Stimulated activated CD8-positive, alpha-beta memory T cell treated with anti-CD3 and anti-CD28 coated beads, Interleukin-12 subunit alpha, Interleukin-12 subunit beta, amount 100 ng/mL, for 4 hours (primary cell): ENCODE measurements around the gene SMG6.
A peak's percentile ranks its signal among the peaks of the same experiment; 100 is the strongest.
"Not testable (repeated sequence)": the region's sequence is repeated elsewhere in the genome, so short reads cannot be mapped to it uniquely, and the experiment has no call there.

Experiments used
- DNase-seq: peaks from one replicate; pipeline ENCODE4 v3.0.0-alpha.2; 2020; ENCODE audit warnings: low read depth

Gene SMG6

DNA sequence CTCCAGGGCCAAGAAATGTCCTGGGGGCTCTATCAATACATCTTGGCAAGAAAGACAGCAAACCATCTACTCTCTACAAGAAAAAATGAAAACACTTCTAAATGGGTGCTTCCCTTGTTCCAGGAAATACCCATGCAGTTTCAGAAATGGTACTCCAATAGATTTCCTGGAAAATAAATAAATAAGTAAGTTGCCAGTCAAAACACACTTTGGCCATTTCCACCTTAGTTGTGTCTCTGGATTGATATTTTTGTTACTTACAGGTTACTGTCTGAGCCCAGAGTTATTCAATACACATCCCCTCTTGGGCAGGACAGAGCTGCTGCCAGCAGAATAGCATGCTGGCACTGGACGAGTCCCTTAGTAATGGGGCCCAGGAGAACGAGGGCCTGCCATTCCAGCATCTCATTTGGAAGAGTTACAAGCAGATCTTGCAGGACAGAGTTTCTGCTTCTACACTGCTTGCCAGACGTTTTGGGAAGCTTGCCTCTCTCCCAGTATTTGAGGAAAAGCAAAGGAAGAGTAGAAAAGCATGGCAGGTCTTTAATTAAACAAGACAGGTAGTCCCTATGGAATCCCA is 100.5 kb downstream of the SMG6 start:
- no peak for DNase-seq

DNA sequence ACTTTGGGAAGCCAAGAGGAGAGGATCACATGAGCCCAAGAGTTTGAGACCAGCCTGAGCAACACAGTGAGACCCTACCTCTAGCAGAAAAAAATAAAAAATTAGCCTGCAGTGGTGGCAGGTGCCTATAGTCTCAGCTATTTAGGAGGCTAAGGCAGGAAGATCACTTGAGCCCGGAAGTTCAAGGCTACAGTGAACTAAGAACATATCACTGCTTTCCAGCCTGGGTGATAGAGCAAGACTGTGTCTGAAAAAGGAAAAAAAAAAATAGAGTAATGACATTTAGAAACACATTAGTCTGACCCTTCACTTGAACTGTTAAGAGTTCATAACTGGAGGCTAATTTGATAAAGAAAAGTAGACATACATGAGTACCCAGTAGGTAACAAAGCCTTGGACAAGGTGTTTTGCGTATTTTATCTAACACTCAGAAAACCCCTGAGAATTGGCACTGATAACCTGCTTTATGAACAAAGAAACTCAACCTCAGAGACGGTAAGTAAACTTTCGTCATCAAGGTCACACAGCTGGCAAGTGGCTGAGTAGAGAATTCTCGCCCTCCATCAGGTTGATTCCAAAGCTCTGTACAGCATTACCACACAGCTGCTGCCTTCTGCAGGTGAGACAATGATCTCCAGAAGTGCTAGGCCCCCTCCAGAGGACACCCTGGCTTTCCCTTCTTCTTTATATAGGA is 101.1 kb downstream of the SMG6 start:
- DNase-seq = no peak

DNA sequence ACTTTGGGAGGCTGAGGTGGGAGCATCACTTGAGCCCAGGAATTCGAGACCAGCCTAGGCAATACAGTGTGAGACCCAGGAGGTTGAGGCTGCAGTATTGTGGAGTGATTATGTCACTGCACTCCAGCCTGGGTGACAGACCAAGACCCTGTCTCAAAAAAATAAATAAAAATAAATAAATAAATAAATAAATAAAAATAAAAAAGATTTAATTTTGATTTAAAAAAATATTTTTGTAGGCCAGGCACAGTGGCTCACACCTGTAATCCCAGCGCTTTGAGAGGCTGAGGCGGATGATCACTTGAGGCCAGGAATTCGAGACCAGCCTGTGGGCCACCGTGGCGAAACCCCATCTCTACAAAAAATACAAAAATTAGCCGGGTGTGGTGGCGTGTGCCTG is 104.2 kb downstream of the SMG6 start:
- not testable (repeated sequence) for DNase-seq

DNA sequence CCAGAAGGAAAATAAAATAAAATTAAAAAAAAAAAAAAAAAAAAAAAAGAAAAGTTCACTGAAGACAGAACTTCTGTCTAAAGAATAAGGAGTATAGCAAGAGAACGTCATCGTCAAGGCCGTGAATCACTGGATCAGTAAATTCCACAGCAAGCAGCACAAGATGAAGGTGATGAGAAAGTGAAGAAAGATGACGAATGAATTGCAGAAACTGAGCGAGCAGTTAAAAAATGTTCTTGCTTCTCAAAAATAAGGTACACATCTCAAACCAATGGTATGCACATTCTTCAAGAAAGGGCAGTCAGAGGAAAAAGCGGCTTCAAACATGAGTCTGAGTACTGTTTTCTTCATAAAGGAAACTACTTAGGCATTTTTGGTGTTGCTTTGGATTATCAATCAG is 104.7 kb downstream of the SMG6 start:
- no peak for DNase-seq

DNA sequence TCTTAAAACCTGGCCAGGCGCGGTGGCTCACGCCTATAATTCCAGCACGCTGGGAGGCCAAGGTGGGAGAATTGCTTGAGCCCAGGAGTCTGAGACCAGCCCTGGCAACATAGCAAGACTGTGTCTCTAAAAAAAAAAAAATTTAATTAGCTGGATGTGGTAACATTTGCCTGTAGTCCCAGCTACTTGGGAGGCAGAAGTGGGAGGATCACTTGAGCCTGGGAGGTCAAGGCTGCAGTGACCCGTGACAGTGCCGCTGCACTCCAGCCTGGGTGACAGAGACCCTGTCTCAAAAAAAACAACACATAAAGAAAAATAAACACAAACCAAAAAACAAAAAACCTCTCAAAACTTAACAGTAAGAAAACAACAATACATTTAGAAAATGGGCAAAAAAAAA is 106.3 kb downstream of the SMG6 start:
- no peak for DNase-seq

DNA sequence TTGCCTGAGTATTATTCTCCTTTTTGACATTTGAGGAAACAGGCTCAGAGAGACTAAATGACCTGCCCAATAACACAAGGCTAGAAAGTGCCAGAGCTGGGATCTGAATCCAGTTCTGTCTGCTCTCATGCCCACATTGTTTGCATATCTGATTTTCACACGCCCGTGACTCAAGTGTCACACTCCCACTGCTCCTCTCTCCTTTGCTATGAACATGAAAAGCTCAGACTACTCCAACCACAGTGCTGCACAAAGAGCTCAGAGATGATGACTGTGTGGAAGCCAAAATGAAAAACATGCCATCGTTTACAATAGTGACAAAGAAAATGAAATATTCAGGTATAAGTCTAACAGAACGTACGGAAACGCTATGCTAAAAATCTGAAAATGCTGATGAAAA is 107.9 kb downstream of the SMG6 start:
- peak; percentile 19 for DNase-seq

DNA sequence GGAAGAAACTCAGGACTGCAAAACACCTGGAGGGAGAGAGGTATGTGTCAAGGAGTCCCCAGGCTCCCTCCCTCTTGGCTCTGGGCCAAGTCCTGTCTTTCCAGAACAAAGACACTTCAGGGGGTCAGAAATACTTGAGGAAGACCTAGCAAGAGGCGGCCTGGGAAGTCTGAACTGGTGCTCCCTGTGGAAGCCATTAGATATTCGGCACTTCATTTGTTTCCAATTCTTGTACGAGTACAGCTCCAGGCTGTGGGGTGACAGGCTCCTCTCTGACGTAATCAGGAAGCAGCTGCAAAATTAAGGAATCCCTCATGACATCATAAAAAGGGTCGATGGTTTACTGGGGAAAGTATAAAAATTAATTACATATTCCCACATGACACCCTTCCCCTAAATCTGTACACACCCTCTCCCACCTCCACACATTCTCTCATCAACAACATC is 108.7 kb downstream of the SMG6 start:
- no peak for DNase-seq

DNA sequence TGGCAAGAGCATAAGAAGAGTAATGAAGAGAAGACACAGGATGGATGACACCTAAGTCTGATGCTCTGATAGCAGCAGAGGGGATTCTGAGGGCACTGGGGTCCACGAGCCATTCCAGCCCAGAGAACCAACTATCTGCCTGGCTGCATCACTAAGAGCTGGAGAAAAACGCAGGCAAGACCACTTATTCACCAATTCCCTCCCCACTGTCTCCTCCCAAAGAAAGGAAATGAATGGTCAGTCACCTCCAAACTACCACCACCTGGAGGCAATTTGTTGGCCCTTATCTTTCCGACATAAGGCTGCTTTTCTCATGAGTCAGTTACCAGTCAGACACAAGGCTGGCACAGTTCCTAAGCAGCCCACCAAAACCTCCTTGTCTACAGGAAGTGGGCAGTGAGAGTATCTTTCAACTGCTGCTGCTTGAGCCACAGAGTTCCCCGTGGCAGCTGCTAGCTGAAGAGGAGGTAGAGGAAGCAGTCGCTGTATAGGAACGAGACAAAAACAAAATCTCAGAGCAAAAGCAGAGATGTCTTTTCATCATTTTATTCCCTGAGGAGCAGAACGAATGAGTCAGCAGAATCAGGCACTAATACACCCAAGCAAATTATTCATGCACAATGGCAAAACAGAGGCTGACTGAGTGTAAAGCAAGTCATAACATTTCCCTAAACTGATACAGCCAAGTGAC is 111.1 kb downstream of the SMG6 start:
- DNase-seq = peak; percentile 48

DNA sequence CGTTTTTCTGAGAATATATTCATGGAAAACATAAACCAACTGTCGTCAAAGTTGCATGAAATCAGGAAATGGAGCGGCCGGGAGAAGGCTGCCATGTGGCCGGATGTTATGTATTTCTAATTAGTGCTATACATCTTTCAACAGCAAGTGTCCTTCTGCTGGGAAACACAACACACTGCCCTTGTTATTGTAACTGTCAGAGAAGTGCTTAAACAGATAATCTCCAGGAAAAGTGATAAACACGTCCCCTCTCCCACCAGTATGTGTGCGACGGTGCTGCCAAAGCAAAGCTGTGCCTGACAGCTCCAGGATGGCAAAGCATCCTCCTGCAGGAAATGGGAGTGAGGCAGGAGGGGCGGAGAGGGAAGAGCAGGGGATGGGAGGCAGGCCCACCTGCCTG is 111.8 kb downstream of the SMG6 start:
- no peak for DNase-seq

DNA sequence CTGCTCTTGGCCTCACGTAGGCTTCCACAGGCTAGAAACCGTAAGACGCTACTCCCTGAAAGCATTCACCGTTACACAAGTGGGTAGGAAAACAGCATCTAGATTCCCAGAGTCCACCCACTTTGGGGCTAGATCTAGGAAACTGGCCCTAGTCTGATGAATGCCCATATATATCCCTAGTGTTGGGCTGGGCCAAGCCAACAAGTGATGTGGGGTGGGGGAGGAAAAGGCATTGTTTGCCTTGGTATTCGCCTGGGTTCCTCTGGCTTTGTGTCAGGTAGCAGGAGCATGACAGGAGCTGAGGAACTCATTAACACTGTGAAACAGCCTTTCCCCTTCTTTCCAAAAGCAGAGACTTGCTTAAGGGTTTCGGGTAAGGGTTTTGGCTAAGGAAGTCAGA is 112.4 kb downstream of the SMG6 start:
- DNase-seq = no peak

DNA sequence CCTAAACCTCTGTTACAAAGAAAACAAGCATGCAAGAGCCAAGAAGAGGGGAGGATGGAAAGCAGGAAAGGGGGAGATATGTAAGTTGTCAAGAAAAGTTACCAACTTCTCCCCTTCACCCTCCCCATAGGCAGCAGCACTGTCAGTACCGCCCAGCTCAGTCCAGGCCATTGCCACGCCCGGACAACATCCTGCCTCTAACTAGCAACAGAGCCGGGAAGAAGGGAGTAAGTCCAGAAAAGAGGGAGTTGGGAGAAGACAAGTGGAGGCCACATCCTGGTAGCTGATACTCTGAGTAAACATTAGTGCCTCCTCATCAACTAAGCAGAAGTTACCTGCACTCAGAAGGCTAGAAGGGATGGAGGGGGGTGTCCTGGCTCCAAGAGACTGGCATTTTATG is 113.6 kb downstream of the SMG6 start:
- DNase-seq = no peak

DNA sequence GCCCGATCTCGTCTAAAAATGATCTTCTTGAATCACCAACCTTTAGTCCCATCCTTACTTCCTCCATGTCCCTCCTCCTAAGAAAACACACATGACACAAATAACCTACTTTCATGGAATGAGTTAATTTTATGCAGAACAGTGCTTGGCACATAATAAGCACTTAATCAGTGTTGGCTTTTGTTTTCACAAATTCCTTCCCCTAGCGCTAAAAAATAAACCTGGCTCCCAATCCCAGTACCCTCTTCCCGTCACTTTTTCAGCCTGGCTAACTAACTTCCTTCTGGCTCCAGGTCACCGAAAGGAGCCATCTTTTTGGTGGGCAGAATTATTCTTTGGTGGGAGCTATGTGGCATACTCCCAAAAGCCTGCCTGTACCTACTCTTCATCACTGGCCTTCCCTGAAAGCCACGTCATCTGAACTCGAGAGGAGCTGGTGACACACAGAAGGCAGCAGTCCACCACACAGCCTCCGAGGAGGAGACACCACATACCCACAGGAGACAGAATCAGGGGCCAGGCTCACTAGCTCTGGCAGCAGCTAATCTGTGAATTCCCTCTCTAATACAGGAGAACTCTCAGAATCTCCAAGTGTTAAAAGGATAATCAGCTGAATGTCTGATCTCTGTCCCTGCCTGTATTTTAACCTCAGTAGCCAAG is 114.5 kb downstream of the SMG6 start:
- DNase-seq = no peak

DNA sequence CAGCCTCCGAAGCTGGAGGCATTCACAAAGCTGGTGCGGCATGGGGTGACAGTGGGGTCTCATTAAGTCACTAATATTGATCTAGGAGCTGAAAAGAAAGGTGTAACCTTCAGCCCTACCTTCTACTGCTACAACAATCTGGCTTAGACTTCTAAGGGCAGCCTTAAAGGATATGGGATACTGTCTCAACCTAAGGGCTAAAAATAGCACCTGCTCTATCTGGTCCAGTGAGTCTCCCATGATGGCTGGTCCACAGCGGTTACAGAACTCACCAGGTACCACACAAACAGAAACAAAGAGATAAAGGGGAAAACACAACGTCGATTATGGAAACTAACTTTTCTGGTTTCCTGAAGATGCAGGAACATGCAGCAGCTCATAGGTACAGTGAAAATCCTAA is 115.8 kb downstream of the SMG6 start:
- no peak for DNase-seq

DNA sequence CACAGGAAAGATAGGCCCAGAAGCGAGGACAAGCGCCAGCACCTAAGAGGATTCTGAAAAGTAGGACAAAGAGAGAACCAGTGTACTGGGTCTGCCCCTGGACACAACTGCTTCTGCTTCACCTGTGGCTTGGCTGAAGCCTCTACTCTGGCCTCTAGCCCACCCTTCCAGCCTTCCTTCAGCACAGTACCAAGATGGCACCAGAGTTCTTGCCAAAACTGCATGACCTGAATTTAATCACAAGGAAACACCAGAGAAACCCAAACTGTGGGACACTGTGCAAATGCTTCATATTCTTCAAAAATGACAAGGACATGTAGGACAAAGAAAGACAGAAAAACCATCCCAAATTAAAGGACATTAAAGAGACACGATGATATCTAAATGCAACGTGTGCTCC is 116.6 kb downstream of the SMG6 start:
- DNase-seq = no peak

DNA sequence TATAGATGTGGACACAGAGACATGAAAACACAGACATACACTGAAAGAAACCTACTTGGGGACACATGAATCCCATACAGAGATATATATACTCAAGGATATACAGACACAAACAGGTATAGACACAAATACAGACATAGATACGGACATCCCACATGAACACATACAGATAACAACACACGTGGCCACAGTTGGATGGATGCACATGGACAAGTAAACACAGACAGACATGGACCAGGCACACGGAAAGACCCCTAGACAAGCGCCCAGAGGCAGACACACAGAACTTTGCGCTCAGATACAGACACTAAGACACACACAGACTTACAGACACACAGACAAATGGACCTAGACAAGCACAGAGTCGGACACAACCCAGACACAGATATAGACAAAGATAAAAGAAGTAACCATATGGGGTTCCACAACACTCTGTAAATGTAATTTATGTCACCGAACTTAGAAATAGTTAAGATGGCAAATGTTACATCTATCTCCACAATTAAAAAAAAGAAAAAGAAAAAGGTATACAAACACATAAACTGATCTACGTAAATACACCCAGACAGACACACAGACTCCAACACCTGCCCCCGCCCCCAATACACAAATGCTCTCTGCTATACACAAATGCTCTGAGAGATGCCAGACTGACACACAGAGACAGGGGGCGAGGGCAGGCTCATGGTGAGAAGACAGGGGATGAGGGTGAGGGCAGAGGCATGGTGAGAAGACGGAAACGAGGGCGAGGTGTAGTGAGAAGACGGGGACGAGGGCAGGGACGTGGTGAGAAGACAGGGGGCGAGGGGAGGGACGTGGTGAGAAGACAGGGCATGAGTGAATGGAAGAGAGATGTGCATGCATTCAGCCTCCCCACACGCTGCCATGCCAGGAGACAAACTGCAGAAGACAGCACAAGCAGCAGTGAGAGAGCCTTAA is 118.3 kb downstream of the SMG6 start:
- no peak for DNase-seq

DNA sequence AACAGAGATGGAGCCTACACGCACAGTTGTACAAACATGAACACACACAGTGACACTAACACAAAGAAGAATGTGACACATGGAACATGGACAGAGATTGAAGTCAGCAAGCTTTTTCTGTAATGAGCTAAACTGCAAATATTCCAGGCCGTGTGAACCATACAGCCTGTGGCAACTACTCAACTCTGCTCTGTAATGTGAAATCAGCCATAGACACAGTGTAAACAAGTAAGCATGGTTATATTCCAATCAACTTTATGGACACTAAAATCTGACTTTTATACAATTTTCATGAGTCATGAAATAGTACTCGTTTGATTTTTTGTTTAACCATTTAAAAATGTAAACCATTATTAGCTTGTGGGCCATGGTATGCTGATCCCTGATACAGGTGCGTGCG is 120.2 kb downstream of the SMG6 start:
- no peak for DNase-seq

DNA sequence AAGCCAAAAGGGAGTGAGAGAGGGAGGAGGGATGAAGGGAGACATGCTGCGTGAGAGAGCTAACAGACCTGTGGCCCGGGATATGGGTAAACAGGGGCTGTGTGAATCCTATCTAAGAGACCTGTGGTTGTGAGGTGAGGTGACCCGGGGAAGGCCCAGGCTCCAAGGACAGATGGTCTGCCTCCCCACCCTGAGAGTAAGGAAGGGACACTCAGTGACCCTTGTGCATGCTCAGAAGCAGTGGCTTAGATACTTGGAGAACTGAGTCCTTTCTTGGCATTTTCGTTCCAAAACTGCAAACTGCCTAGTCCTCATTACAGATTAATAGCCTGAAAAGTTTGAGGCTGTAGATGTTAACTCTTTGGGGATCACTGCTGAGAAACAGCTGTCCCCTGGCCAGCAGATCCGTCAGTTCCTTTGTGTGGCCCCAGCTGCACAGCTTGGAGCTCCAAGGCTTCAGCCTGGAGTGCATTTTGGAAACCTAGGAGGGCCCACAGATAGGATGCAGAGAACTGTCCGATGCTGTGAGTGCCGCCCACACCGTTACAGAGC is 121.6 kb downstream of the SMG6 start:
- DNase-seq = no peak

DNA sequence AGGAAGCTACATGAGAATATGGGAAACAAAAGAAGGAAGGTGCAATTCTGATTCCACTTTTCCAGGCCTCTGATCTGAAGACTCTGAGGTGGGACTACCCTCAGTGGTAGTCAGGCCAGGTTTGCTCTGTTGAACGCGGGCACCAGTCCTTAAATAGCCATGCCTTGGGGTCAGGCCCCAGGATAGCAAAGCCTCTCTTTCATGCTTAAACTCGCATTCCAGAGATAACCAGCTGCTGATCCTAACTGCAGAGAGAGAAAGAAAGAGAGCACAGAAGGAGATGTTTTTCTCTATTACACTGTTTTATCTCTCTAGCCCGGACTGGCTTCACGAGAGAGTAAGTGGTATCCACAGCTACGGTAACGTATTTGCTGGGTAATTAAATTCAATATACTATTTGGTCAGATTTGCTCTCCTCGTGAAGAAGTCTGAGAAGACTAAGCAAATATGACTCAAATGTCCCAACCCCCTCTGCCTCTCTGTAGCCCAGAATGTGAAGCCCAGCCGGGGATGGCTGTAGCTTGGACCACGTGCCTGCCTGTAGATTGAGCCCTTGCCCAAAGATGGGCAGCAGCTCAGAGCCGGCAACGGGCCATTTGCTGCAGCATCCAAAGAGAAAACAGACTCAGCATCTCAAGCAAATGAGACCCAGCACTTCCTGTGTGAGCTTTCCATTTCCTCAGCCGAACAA is 122.2 kb downstream of the SMG6 start:
- no peak for DNase-seq

DNA sequence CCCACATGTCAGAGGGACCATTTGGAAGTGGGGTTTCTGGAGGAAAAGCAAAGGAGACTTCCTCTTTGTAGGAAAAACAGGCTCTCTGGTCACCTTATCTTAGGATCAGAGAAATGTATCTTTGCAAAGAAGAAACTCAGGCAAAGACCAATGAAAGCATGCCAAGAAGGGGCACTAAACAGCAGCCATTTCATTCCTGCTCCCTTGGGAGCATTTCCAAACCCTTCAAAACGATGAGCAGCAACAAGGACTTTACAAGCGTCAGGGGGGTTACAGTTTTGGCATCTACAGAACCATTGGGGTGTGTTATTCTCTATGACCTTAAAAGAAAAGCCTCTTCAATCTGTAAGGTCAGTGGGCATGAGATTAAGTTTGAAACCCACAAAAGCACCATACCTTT is 122.8 kb downstream of the SMG6 start:
- no peak for DNase-seq

DNA sequence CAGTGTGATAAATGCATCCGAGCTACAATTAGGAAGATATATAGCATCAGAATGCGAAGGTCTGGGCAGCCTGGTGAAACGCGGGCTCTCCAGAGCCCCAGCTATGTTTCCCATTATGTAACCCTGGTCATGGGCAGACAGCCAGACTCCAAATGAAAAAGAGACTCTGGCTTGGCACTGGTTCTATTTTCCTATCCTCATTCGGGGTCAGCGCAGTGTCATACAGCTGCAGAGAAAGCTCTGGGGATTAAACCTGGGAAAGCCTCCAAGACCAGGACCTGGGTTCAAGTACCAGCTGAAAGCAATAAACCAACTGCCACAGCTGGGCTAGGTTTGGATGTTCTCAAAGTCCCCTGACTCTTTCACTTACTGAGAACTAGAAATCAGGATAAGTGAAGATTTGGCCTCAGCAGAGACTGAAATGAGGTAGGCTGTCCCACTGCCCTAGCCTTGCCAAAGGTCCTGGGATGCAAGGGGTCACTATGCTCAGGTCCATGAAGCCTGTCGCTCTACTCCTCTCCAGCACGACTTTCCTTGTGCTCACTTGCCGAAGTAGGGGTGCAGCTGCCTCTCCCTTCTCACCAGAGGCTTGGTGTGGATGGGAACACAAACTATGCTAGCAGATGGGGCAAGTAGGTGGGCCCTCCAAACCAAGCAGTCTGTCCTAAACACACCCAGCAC is 123.8 kb downstream of the SMG6 start:
- no peak for DNase-seq
